Loucy (cell line): Measurements from ENCODE around the gene SYT9.

Experiments used
- H2AFZ ChIP-seq: fragments of 200-600 bp; sonication (generic); 2 replicates; pipeline ENCODE4 v1.6.0; 2016; ENCODE audit warnings: antibody characterized with exemption, mild to moderate bottlenecking, low read length, moderate library complexity
- H3F3A ChIP-seq: fragments of 200-600 bp; 2 replicates; pipeline ENCODE4 v1.6.0; 2016; ENCODE audit warnings: antibody characterized with exemption, low read depth, mild to moderate bottlenecking
- H3K27me3 ChIP-seq: fragments of 200-600 bp; sonication (generic); 2 replicates; pipeline ENCODE4 v1.6.1; 2014; ENCODE audit warnings: low read length, mild to moderate bottlenecking; ENCODE audit not compliant: insufficient read depth, poor library complexity, severe bottlenecking
- H3K36me3 ChIP-seq: fragments of 200-600 bp; sonication (generic); 2 replicates; pipeline ENCODE4 v1.6.1; 2016; ENCODE audit warnings: low read length; ENCODE audit not compliant: insufficient read depth
- H3K4me1 ChIP-seq: fragments of 200-600 bp; sonication (generic); 2 replicates; pipeline ENCODE4 v1.5.1; 2014; ENCODE audit warnings: low read length, mild to moderate bottlenecking; ENCODE audit not compliant: insufficient read depth, poor library complexity, severe bottlenecking
- H3K4me2 ChIP-seq: fragments of 200-600 bp; sonication (generic); 2 replicates; pipeline ENCODE4 v1.6.0; 2014; ENCODE audit warnings: antibody characterized with exemption, low read length, low read depth, mild to moderate bottlenecking; ENCODE audit not compliant: poor library complexity, severe bottlenecking
- H3K4me3 ChIP-seq: fragments of 200-600 bp; sonication (generic); 2 replicates; pipeline ENCODE4 v1.5.1; 2014; ENCODE audit warnings: low read length, mild to moderate bottlenecking, mixed read lengths; ENCODE audit not compliant: poor library complexity, severe bottlenecking
- H3K79me2 ChIP-seq: fragments of 200-600 bp; sonication (generic); 2 replicates; pipeline ENCODE4 v1.6.1; 2014; ENCODE audit warnings: low read length; ENCODE audit not compliant: insufficient read depth
- H3K9ac ChIP-seq: fragments of 200-600 bp; sonication (generic); 2 replicates; pipeline ENCODE4 v1.6.0; 2014; ENCODE audit warnings: mild to moderate bottlenecking, low read depth, low read length, moderate library complexity; ENCODE audit not compliant: poor library complexity, severe bottlenecking
- H3K9me2 ChIP-seq: fragments of 200-600 bp; sonication (generic); replicated peaks from 2 replicates; pipeline ENCODE4 v1.6.1; 2016; ENCODE audit warnings: low read depth, low read length, mixed read lengths
- H3K9me3 ChIP-seq: fragments of 200-600 bp; sonication (generic); 2 replicates; pipeline ENCODE4 v1.6.1; 2014; ENCODE audit warnings: mild to moderate bottlenecking, antibody characterized with exemption, low read length, low read depth; ENCODE audit not compliant: insufficient read depth
- H4K20me1 ChIP-seq: fragments of 200-600 bp; sonication (generic); 2 replicates; pipeline ENCODE4 v1.6.0; 2014; ENCODE audit warnings: antibody characterized with exemption, low read length, mild to moderate bottlenecking; ENCODE audit not compliant: insufficient read depth, poor library complexity, severe bottlenecking
- CTCF ChIP-seq: fragments of 200-600 bp; sonication (generic); conservative IDR thresholded peaks from 2 replicates; pipeline ENCODE4 v1.5.1; 2014; ENCODE audit warnings: mild to moderate bottlenecking, antibody characterized with exemption, low read length
- EZH2phosphoT487 ChIP-seq: fragments of 200-600 bp; IDR thresholded peaks from 2 replicates; pipeline ENCODE4 v1.6.1; 2018; ENCODE audit warnings: antibody characterized with exemption, mild to moderate bottlenecking, moderate library complexity, borderline replicate concordance

The SYT9 gene

GRCh38 chr11:7427733-7428132, 176.0 kb downstream of the SYT9 start:
- H3K4me2 ChIP-seq: no peak overlapping the region
- no peaks in the 10 kb centered on the region for H3K9me3 ChIP-seq
- no peaks in the 10 kb centered on the region for H3K9me2 ChIP-seq
- H4K20me1 ChIP-seq: no peaks in the 10 kb centered on the region
- no peaks in the 10 kb centered on the region for H3K36me3 ChIP-seq
- H3K27me3 ChIP-seq: no peaks in the 10 kb centered on the region
- TF ChIP-seq CTCF: no peak
- no peak for TF ChIP-seq EZH2phosphoT487
- H3K4me3 ChIP-seq: no peak overlapping the region
- H3K4me1 ChIP-seq: peaks cover 9% of the 10 kb centered on the region
- H3F3A ChIP-seq: no peaks in the 10 kb centered on the region
- no peaks in the 10 kb centered on the region for H3K79me2 ChIP-seq
- no peak overlapping the region for H2AFZ ChIP-seq
- no peak overlapping the region for H3K9ac ChIP-seq

- no peaks in the 10 kb centered on the region for H3K27me3 ChIP-seq
- H4K20me1 ChIP-seq: no peaks in the 10 kb centered on the region
- no peaks in the 10 kb centered on the region for H3K9me2 ChIP-seq
- H3F3A ChIP-seq: no peaks in the 10 kb centered on the region
- H3K4me3 ChIP-seq: no peak overlapping the region
- no peak overlapping the region for H3K4me2 ChIP-seq
- H2AFZ ChIP-seq: no peak overlapping the region
- H3K79me2 ChIP-seq: no peaks in the 10 kb centered on the region
- TF ChIP-seq EZH2phosphoT487: no peak
- TF ChIP-seq CTCF: no peak
- H3K4me1 ChIP-seq: peaks cover 4% of the 10 kb centered on the region
- H3K36me3 ChIP-seq: no peaks in the 10 kb centered on the region
- H3K9ac ChIP-seq: no peak overlapping the region
- no peaks in the 10 kb centered on the region for H3K9me3 ChIP-seq
Measured at GRCh38 chr11:7428196-7428595, 176.5 kb downstream of the SYT9 start.

GRCh38 chr11:7430496-7430895, 178.8 kb downstream of the SYT9 start:
- Histone ChIP-seq H3K4me2 (no peak overlapping the region), H3K4me1 (no peaks in the 10 kb centered on the region), H2AFZ (no peak overlapping the region), H3K4me3 (no peak overlapping the region), H3K27me3 (no peaks in the 10 kb centered on the region), H3K9ac (no peak overlapping the region), H4K20me1 (no peaks in the 10 kb centered on the region), H3K79me2 (no peaks in the 10 kb centered on the region), H3K9me3 (no peaks in the 10 kb centered on the region), H3F3A (no peaks in the 10 kb centered on the region), H3K36me3 (no peaks in the 10 kb centered on the region), H3K9me2 (no peaks in the 10 kb centered on the region)
- TF ChIP-seq EZH2phosphoT487 (no peak), CTCF (no peak)
